H9 (cell line): ENCODE measurements around the gene KRT222. TPM values are rescaled to one million over a fixed set of nuclear protein-coding genes. Genes with fewer than 3 reads are reported as not detected.

Experiments
- DNase-seq: peaks from one replicate; pipeline ENCODE4 v3.0.0-alpha.2; 2017
- H2AFZ ChIP-seq: one replicate; pipeline ENCODE4 v1.6.1; 2013; ENCODE audit warnings: mild to moderate bottlenecking, low read length, control low read depth, moderate library complexity
- H2AK5ac ChIP-seq: 2 replicates; pipeline ENCODE4 v1.6.1; 2013; ENCODE audit warnings: low read length, control low read depth, mixed read lengths; ENCODE audit not compliant: insufficient read length
- H2BK120ac ChIP-seq: one replicate; pipeline ENCODE4 v1.6.1; 2013; ENCODE audit warnings: low read depth, mild to moderate bottlenecking, low read length, control low read depth, inconsistent platforms; ENCODE audit not compliant: poor library complexity, severe bottlenecking
- H2BK12ac ChIP-seq: 2 replicates; pipeline ENCODE4 v1.6.1; 2013; ENCODE audit warnings: low read length, control low read depth, mixed read lengths, low read depth; ENCODE audit not compliant: insufficient read length
- H2BK15ac ChIP-seq: 2 replicates; pipeline ENCODE4 v1.6.1; 2013; ENCODE audit warnings: low read depth, low read length, control low read depth
- H2BK20ac ChIP-seq: one replicate; pipeline ENCODE4 v1.6.1; 2013; ENCODE audit warnings: low read depth, mild to moderate bottlenecking, low read length, control low read depth, inconsistent platforms; ENCODE audit not compliant: poor library complexity, severe bottlenecking
- H2BK5ac ChIP-seq: 2 replicates; pipeline ENCODE4 v1.6.1; 2013; ENCODE audit warnings: low read length, control low read depth, mixed read lengths; ENCODE audit not compliant: insufficient read length
- H3K14ac ChIP-seq: 2 replicates; pipeline ENCODE4 v1.6.1; 2013; ENCODE audit warnings: low read length, control low read depth; ENCODE audit not compliant: insufficient read depth
- H3K18ac ChIP-seq: 2 replicates; pipeline ENCODE4 v1.6.1; 2013; ENCODE audit warnings: low read depth, mild to moderate bottlenecking, mixed read lengths, low read length, control low read depth; ENCODE audit not compliant: insufficient read length
- H3K23ac ChIP-seq: 2 replicates; pipeline ENCODE4 v1.6.1; 2013; ENCODE audit warnings: low read length, control low read depth, mixed read lengths, low read depth; ENCODE audit not compliant: insufficient read length
- H3K23me2 ChIP-seq: 2 replicates; pipeline ENCODE4 v1.6.1; 2013; ENCODE audit warnings: low read depth, mild to moderate bottlenecking, mixed read lengths, low read length, control low read depth; ENCODE audit not compliant: insufficient read length, poor library complexity, severe bottlenecking
- H3K27ac ChIP-seq: 2 replicates; pipeline ENCODE4 v1.5.1; 2013; ENCODE audit warnings: low read length, control low read depth, mixed read lengths, low read depth; ENCODE audit not compliant: insufficient read length
- H3K27me3 ChIP-seq: 2 replicates; pipeline ENCODE4 v1.6.1; 2013; ENCODE audit warnings: low read length, control low read depth, inconsistent platforms; ENCODE audit not compliant: insufficient read depth
- H3K4ac ChIP-seq: 2 replicates; pipeline ENCODE4 v1.6.1; 2013; ENCODE audit warnings: low read depth, mild to moderate bottlenecking, control low read depth, inconsistent platforms, low read length, moderate library complexity
- H3K4me1 ChIP-seq: 2 replicates; pipeline ENCODE4 v1.6.1; 2013; ENCODE audit warnings: low read length, control low read depth, inconsistent platforms; ENCODE audit not compliant: insufficient read depth
- H3K4me2 ChIP-seq: 2 replicates; pipeline ENCODE4 v1.6.1; 2013; ENCODE audit warnings: low read length, control low read depth, mixed read lengths; ENCODE audit not compliant: insufficient read length, insufficient read depth
- H3K56ac ChIP-seq: 2 replicates; pipeline ENCODE4 v1.6.1; 2013; ENCODE audit warnings: low read depth, mild to moderate bottlenecking, mixed read lengths, low read length, control low read depth; ENCODE audit not compliant: insufficient read length
- H3K79me1 ChIP-seq: 2 replicates; pipeline ENCODE4 v1.6.1; 2013; ENCODE audit warnings: low read depth, mild to moderate bottlenecking, moderate library complexity, low read length, control low read depth, inconsistent platforms; ENCODE audit not compliant: insufficient read depth, poor library complexity, severe bottlenecking
- H3K79me2 ChIP-seq: 2 replicates; pipeline ENCODE4 v1.6.1; 2013; ENCODE audit warnings: low read length, control low read depth, inconsistent platforms; ENCODE audit not compliant: insufficient read depth
- H3K9ac ChIP-seq: 2 replicates; pipeline ENCODE4 v1.6.1; 2013; ENCODE audit warnings: low read length, control low read depth, mixed read lengths; ENCODE audit not compliant: insufficient read length; ENCODE audit errors: extremely low read depth
- H3K9me3 ChIP-seq: one replicate; pipeline ENCODE4 v1.6.1; 2013; ENCODE audit warnings: low read depth, low read length, inconsistent platforms; ENCODE audit not compliant: control insufficient read depth
- H3T11ph ChIP-seq: one replicate; pipeline ENCODE4 v1.6.1; 2013; ENCODE audit warnings: mild to moderate bottlenecking, low read length, control low read depth, inconsistent platforms
- H4K20me1 ChIP-seq: one replicate; pipeline ENCODE4 v1.6.1; 2013; ENCODE audit not compliant: control insufficient read depth, insufficient read length, insufficient read depth
- H4K5ac ChIP-seq: 2 replicates; pipeline ENCODE4 v1.6.1; 2013; ENCODE audit warnings: low read depth, mild to moderate bottlenecking, mixed read lengths, low read length, control low read depth; ENCODE audit not compliant: insufficient read length
- H4K8ac ChIP-seq: replicated peaks from 2 replicates; pipeline ENCODE4 v1.6.1; 2013; ENCODE audit warnings: low read length, control low read depth, mixed read lengths, low read depth; ENCODE audit not compliant: insufficient read length
- H4K91ac ChIP-seq: 2 replicates; pipeline ENCODE4 v1.6.1; 2013; ENCODE audit warnings: low read depth, mild to moderate bottlenecking, moderate library complexity, mixed read lengths, low read length, control low read depth; ENCODE audit not compliant: insufficient read length
- H3K27ac Mint-ChIP-seq, 3 experiments: 2 replicates in 2 of 3; 3 replicates in 1 of 3; pipeline ENCODE4 v1.8.0; 2020 to 2021; ENCODE audit warnings: mixed read lengths in 3 of 3, mild to moderate bottlenecking in 1 of 3, moderate library complexity in 1 of 3
- H3K27me3 Mint-ChIP-seq: 2 replicates; pipeline ENCODE4 v1.8.0; 2021; ENCODE audit warnings: low read depth, mild to moderate bottlenecking, moderate library complexity, mixed read lengths
- H3K36me3 Mint-ChIP-seq, 3 experiments: 2 replicates in 2 of 3; 3 replicates in 1 of 3; pipeline ENCODE4 v1.8.0; 2020 to 2021; ENCODE audit warnings: low read depth in 3 of 3, mixed read lengths in 3 of 3; ENCODE audit not compliant: insufficient read depth in 1 of 3
- H3K4me1 Mint-ChIP-seq, 2 experiments: 2 replicates each; pipeline ENCODE4 v1.8.0; 2020; ENCODE audit warnings: mixed read lengths in 2 of 2
- H3K4me3 Mint-ChIP-seq, 2 experiments: 2 replicates in 1 of 2; 3 replicates in 1 of 2; pipeline ENCODE4 v1.8.0; 2020 to 2021; ENCODE audit warnings: mild to moderate bottlenecking in 2 of 2, mixed read lengths in 2 of 2, moderate library complexity in 1 of 2
- H3K9me3 Mint-ChIP-seq, 2 experiments: 2 replicates in 1 of 2; 3 replicates in 1 of 2; pipeline ENCODE4 v1.8.0; 2020; ENCODE audit warnings: mild to moderate bottlenecking in 2 of 2, mixed read lengths in 2 of 2, moderate library complexity in 1 of 2
- CTCF ChIP-seq: fragments of 200-600 bp; sonication (generic); conservative IDR thresholded peaks from 3 replicates; pipeline ENCODE4 v1.8.0; 2021; ENCODE audit warnings: antibody characterized with exemption, mild to moderate bottlenecking
- WGBS: extraction: QIAGEN DNeasy Blood & Tissue Kit; methylation state at CpG from one replicate; pipeline ENCODE4 v1.1.7; 2013; ENCODE audit warnings: missing lambda C conversion rate, low lambda C conversion rate, mixed read lengths; ENCODE audit not compliant: insufficient read length; ENCODE audit errors: extremely low coverage; 5-methylcytosine and 5-hydroxymethylcytosine counted together
- total RNA-seq: library from RNA; stranded (reverse); gene quantifications from 2 replicates; pipeline ENCODE4 v1.2.1, GENCODE V29; 2021

KRT222 gene
- total RNA-seq, 1 experiment from 2014 or later: 0.13 TPM

GRCh38 chr17:40646791-40647623 is 18.0 kb downstream of the KRT222 start:
- peaks cover 10 to 13% of the 10 kb centered on the region in 2 experiments for H3K4me1 Mint-ChIP-seq
- Histone ChIP-seq H3K9me3 (no peaks in the 10 kb centered on the region), H3K27ac (no peak overlapping the region), H3K9ac (peak overlapping the region; percentile 90), H3K23ac (no peak overlapping the region), H4K8ac (no peak overlapping the region), H3K18ac (peak overlapping the region; percentile 99), H4K5ac (peak overlapping the region; percentile 76), H3K56ac (no peak overlapping the region), H3K4ac (no peak overlapping the region; the same call in 1 of the 2 replicates), H3K4me2 (peak overlapping the region; percentile 95), H2BK5ac (peak overlapping the region; percentile 22), H3K14ac (peak overlapping the region; percentile 99), H2BK120ac (peak overlapping the region; percentile 92), H3K79me2 (peaks cover 7% of the 10 kb centered on the region; the same call in 1 of the 2 replicates), H3K27me3 (no peaks in the 10 kb centered on the region), H2BK20ac (no peak overlapping the region), H3K4me1 (no peaks in the 10 kb centered on the region), H3K23me2 (peaks cover 17% of the 10 kb centered on the region), H3K79me1 (peaks cover 2% of the 10 kb centered on the region), H4K20me1 (no peaks in the 10 kb centered on the region), H2AK5ac (no peak overlapping the region), H2BK12ac (no peak overlapping the region), H2BK15ac (no peak overlapping the region), H4K91ac (no peak overlapping the region), H2AFZ (no peak overlapping the region), H3T11ph (no peak overlapping the region)
- no CpG with 5 or more reads among the region's 18 CpGs for WGBS
- peak overlapping the region; percentile 85 to 95 for H3K4me3 Mint-ChIP-seq
- no peak for TF ChIP-seq CTCF
- peak overlapping the region; percentile 96 to 100 (median 99) for H3K27ac Mint-ChIP-seq
- DNase-seq: no peak
- H3K9me3 Mint-ChIP-seq: no peaks in the 10 kb centered on the region
- H3K27me3 Mint-ChIP-seq: peaks cover 5% of the 10 kb centered on the region; the same call in 1 of the 2 replicates
- H3K36me3 Mint-ChIP-seq: peaks cover 15 to 34% (median 31%) of the 10 kb centered on the region in 3 experiments; a peak in 6 of 7 replicates
